ENCODE measurements around the gene ZNF430. TPM values are rescaled to one million over a fixed set of nuclear protein-coding genes. Genes with fewer than 3 reads are reported as not detected.

The ZNF430 gene
- total RNA-seq, 2 donors from 2014 or later: 14.0 to 14.6 TPM

GRCh38 chr19:21084343-21084742 lies 63.9 kb downstream of the ZNF430 start:
- H3K9me3 Mint-ChIP-seq: no peaks in the 10 kb centered on the region
- Histone ChIP-seq H3K27ac (ENCODE audit: low read depth, low read length) (no peak overlapping the region), H3K36me3 (ENCODE audit: control insufficient read depth, insufficient read depth, low read length) (peaks cover 54% of the 10 kb centered on the region), H3K4me3 (ENCODE audit: low read length) (peak overlapping the region; percentile 97), H3K9me3 (ENCODE audit: control insufficient read depth, low read length) (no peaks in the 10 kb centered on the region), H3K9ac (ENCODE audit: extremely low read depth, low read length, poor library complexity, severe bottlenecking) (no peak overlapping the region), H3K4me1 (ENCODE audit: control insufficient read depth, insufficient read depth, low read length) (no peaks in the 10 kb centered on the region), H3K27me3 (ENCODE audit: control insufficient read depth, insufficient read depth, low read length, poor library complexity, severe bottlenecking) (no peaks in the 10 kb centered on the region)
- no peaks in the 10 kb centered on the region for H3K27me3 Mint-ChIP-seq (ENCODE audit: insufficient read depth)
- TF ChIP-seq CTCF (conservative IDR thresholded peaks at IDR 0.05): no peak
- peaks cover 23% of the 10 kb centered on the region for H3K4me1 Mint-ChIP-seq
- peak overlapping the region; percentile 99 for H3K4me3 Mint-ChIP-seq
- DNase-seq: no peak
- peaks cover 44% of the 10 kb centered on the region for H3K36me3 Mint-ChIP-seq (ENCODE audit: low read depth)
- H3K27ac Mint-ChIP-seq: no peak overlapping the region
- 92% methylated on average over 1 of the region's 1 CpG; no CpG with 5 or more reads in 1 of the 2 experiments for WGBS, 2 experiments (ENCODE audit: insufficient coverage in 1 of 2, insufficient read length in 1 of 2)

GRCh38 chr19:21087871-21088270 lies 67.4 kb downstream of the ZNF430 start:
- no peaks in the 10 kb centered on the region for H3K27me3 Mint-ChIP-seq (ENCODE audit: insufficient read depth)
- no peak for DNase-seq
- Histone ChIP-seq H3K4me3 (ENCODE audit: low read length) (no peak overlapping the region), H3K36me3 (ENCODE audit: control insufficient read depth, insufficient read depth, low read length) (peaks cover 86% of the 10 kb centered on the region), H3K4me1 (ENCODE audit: control insufficient read depth, insufficient read depth, low read length) (peaks cover 2% of the 10 kb centered on the region), H3K27ac (ENCODE audit: low read depth, low read length) (no peak overlapping the region), H3K9ac (ENCODE audit: extremely low read depth, low read length, poor library complexity, severe bottlenecking) (no peak overlapping the region), H3K27me3 (ENCODE audit: control insufficient read depth, insufficient read depth, low read length, poor library complexity, severe bottlenecking) (no peaks in the 10 kb centered on the region), H3K9me3 (ENCODE audit: control insufficient read depth, low read length) (peaks cover 4% of the 10 kb centered on the region)
- WGBS, 2 experiments (ENCODE audit: insufficient coverage in 1 of 2, insufficient read length in 1 of 2): 97 to 100% methylated on average over 2 to 3 of the region's 3 CpGs
- TF ChIP-seq CTCF (conservative IDR thresholded peaks at IDR 0.05): no peak
- H3K36me3 Mint-ChIP-seq (ENCODE audit: low read depth): peaks cover 65% of the 10 kb centered on the region
- peaks cover 42% of the 10 kb centered on the region for H3K4me1 Mint-ChIP-seq
- H3K9me3 Mint-ChIP-seq: no peaks in the 10 kb centered on the region
- no peak overlapping the region for H3K4me3 Mint-ChIP-seq
- H3K27ac Mint-ChIP-seq: no peak overlapping the region

- peaks cover 22% of the 10 kb centered on the region for H3K4me1 Mint-ChIP-seq
- H3K36me3 Mint-ChIP-seq (ENCODE audit: low read depth): peaks cover 58% of the 10 kb centered on the region
- Histone ChIP-seq H3K9me3 (ENCODE audit: control insufficient read depth, low read length) (peaks cover 4% of the 10 kb centered on the region), H3K36me3 (ENCODE audit: control insufficient read depth, insufficient read depth, low read length) (peaks cover 85% of the 10 kb centered on the region), H3K4me1 (ENCODE audit: control insufficient read depth, insufficient read depth, low read length) (peaks cover 2% of the 10 kb centered on the region), H3K4me3 (ENCODE audit: low read length) (no peak overlapping the region), H3K9ac (ENCODE audit: extremely low read depth, low read length, poor library complexity, severe bottlenecking) (no peak overlapping the region), H3K27me3 (ENCODE audit: control insufficient read depth, insufficient read depth, low read length, poor library complexity, severe bottlenecking) (no peaks in the 10 kb centered on the region), H3K27ac (ENCODE audit: low read depth, low read length) (peak overlapping the region; percentile 49)
- no peak overlapping the region for H3K4me3 Mint-ChIP-seq
- H3K27me3 Mint-ChIP-seq (ENCODE audit: insufficient read depth): no peaks in the 10 kb centered on the region
- DNase-seq: no peak
- peaks cover 3% of the 10 kb centered on the region for H3K9me3 Mint-ChIP-seq
- TF ChIP-seq CTCF (conservative IDR thresholded peaks at IDR 0.05): no peak
- H3K27ac Mint-ChIP-seq: peak overlapping the region; percentile 88
These were observed 71.7 kb downstream of the ZNF430 start for GRCh38 chr19:21092109-21092508.

Measured in endodermal cell (in vitro differentiated cells).